CD4-positive, alpha-beta T cell (primary cell): Measurements from ENCODE around the gene STX18. TPM values are rescaled to one million over a fixed set of nuclear protein-coding genes. Genes with fewer than 3 reads are reported as not detected.

ENCODE experiments used
- ATAC-seq: fragments of 200-7000 bp; cut with Tn5 transposase; one replicate; pipeline ENCODE4 v1.10.0; 2022; ENCODE audit warnings: mild to moderate bottlenecking; ENCODE audit not compliant: poor library complexity
- CTCF ChIA-PET: fragments of 350-600 bp; sonication (Branson Sonifier 250); formaldehyde crosslinking; loops from one replicate; lab custom pipeline; 2021; ENCODE audit warnings: antibody characterized with exemption, inconsistent platforms; lab: Charles Lee
- POLR2A ChIA-PET: fragments of 350-600 bp; sonication (Branson Sonifier 250); formaldehyde crosslinking; loops from one replicate; lab custom pipeline; 2021; ENCODE audit warnings: antibody characterized with exemption, inconsistent platforms; lab: Charles Lee
- DNase-seq, 14 experiments: peaks; one replicate each; pipeline ENCODE4 v3.0.0-alpha.2; 2013 to 2020; ENCODE audit warnings: mixed read lengths in 2 of 14
- H3K27ac ChIP-seq, 2 donors: one replicate each; pipeline versions ENCODE4 v1.5.1 to v1.7.0; 2013; ENCODE audit warnings: low read length in 2 of 2, low read depth in 1 of 2, mild to moderate bottlenecking in 1 of 2
- H3K27me3 ChIP-seq, 2 experiments: 1 replicate in 1 of 2; 2 replicates in 1 of 2; pipeline versions ENCODE4 v1.6.1 to v1.7.0; 2013; ENCODE audit warnings: low read length in 2 of 2, control low read depth in 1 of 2, mild to moderate bottlenecking in 1 of 2, moderate library complexity in 1 of 2; ENCODE audit not compliant: insufficient read depth in 2 of 2, control insufficient read depth in 1 of 2
- H3K36me3 ChIP-seq: one replicate; pipeline ENCODE4 v1.6.1; 2013; ENCODE audit warnings: low read length, control low read depth; ENCODE audit not compliant: insufficient read depth
- H3K4me1 ChIP-seq: one replicate; pipeline ENCODE4 v1.6.1; 2013; ENCODE audit warnings: low read length, control low read depth; ENCODE audit not compliant: insufficient read depth
- H3K4me3 ChIP-seq: one replicate; pipeline ENCODE4 v1.5.1; 2013; ENCODE audit warnings: mild to moderate bottlenecking, low read length, moderate library complexity
- H3K9me3 ChIP-seq, 2 experiments: 1 replicate in 1 of 2; 2 replicates in 1 of 2; pipeline versions ENCODE4 v1.6.1 to v1.7.0; 2013; ENCODE audit warnings: low read length in 2 of 2, mild to moderate bottlenecking in 2 of 2, control low read depth in 1 of 2, moderate library complexity in 1 of 2; ENCODE audit not compliant: control insufficient read depth in 1 of 2, insufficient read depth in 1 of 2
- H3K27ac Mint-ChIP-seq: one replicate; pipeline ENCODE4 v1.8.0; 2020; ENCODE audit warnings: mixed read lengths
- H3K27me3 Mint-ChIP-seq: one replicate; pipeline ENCODE4 v1.8.0; 2021; ENCODE audit warnings: mixed read lengths
- H3K36me3 Mint-ChIP-seq: one replicate; pipeline ENCODE4 v1.8.0; 2021; ENCODE audit warnings: low read depth, mixed read lengths
- H3K4me1 Mint-ChIP-seq: one replicate; pipeline ENCODE4 v1.8.0; 2021; ENCODE audit warnings: low read depth, mixed read lengths
- H3K4me3 Mint-ChIP-seq: one replicate; pipeline ENCODE4 v1.8.0; 2020; ENCODE audit warnings: mild to moderate bottlenecking, mixed read lengths
- H3K9me3 Mint-ChIP-seq: one replicate; pipeline ENCODE4 v1.8.0; 2020; ENCODE audit warnings: mixed read lengths
- intact Hi-C, 2 experiments: fragments of 100-400 bp; cut with DNase I in 1 of 2; cut with micrococcal nuclease in 1 of 2; formaldehyde crosslinking; loops; one replicate each; pipeline versions ENCODE4 v1.15.1 to v1.9.0; 2023 to 2025; cut with DNase I, micrococcal nuclease
- total RNA-seq, 174 experiments: library from RNA in 2 of 174; stranded (reverse) in 2 of 174; gene quantifications; one replicate each; pipeline ENCODE4 v1.2.3 and lab custom pipeline; 2021 to 2026
- TF ChIP-seq, protein P1 (sequence below): fragments of 200-600 bp; IDR thresholded peaks from one replicate; pipeline ENCODE4 v1.8.0; 2022; ENCODE audit warnings: antibody characterized with exemption, mild to moderate bottlenecking

The STX18 gene
- total RNA-seq, 2 experiments from 2014 or later, result 15.2 to 15.5 TPM

- TF ChIP-seq, protein P1, sequence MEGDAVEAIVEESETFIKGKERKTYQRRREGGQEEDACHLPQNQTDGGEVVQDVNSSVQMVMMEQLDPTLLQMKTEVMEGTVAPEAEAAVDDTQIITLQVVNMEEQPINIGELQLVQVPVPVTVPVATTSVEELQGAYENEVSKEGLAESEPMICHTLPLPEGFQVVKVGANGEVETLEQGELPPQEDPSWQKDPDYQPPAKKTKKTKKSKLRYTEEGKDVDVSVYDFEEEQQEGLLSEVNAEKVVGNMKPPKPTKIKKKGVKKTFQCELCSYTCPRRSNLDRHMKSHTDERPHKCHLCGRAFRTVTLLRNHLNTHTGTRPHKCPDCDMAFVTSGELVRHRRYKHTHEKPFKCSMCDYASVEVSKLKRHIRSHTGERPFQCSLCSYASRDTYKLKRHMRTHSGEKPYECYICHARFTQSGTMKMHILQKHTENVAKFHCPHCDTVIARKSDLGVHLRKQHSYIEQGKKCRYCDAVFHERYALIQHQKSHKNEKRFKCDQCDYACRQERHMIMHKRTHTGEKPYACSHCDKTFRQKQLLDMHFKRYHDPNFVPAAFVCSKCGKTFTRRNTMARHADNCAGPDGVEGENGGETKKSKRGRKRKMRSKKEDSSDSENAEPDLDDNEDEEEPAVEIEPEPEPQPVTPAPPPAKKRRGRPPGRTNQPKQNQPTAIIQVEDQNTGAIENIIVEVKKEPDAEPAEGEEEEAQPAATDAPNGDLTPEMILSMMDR, result no peak
- Mint-ChIP-seq H3K4me3 (no peak overlapping the region), H3K4me1 (no peaks in the 10 kb centered on the region), H3K36me3 (peaks cover 51% of the 10 kb centered on the region), H3K27me3 (no peaks in the 10 kb centered on the region), H3K27ac (no peak overlapping the region), H3K9me3 (no peaks in the 10 kb centered on the region)
- peaks cover 16% of the 10 kb centered on the region for H3K36me3 ChIP-seq
- H3K27me3 ChIP-seq, result no peaks in the 10 kb centered on the region
- H3K27ac ChIP-seq, result no peak overlapping the region
- POLR2A ChIA-PET, result no interaction called here
- no peak overlapping the region for H3K4me3 ChIP-seq
- DNase-seq (no peak), ATAC-seq (no peak)
- intact Hi-C loops, result no loop called here
- no peaks in the 10 kb centered on the region for H3K4me1 ChIP-seq
- H3K9me3 ChIP-seq, result no peaks in the 10 kb centered on the region
- CTCF ChIA-PET, result no interaction called here
Observed at GRCh38 chr4:4437798-4438470, 103.9 kb downstream of the STX18 start.

GRCh38 chr4:4436244-4436823 is 105.5 kb downstream of the STX18 start:
- H3K9me3 ChIP-seq, result no peaks in the 10 kb centered on the region
- CTCF ChIA-PET, result no interaction called here
- peaks cover 58% of the 10 kb centered on the region for H3K36me3 Mint-ChIP-seq
- no peaks in the 10 kb centered on the region for H3K4me1 ChIP-seq
- H3K4me3 ChIP-seq, result no peak overlapping the region
- TF ChIP-seq, protein P1, result no peak
- intact Hi-C loops, result no loop called here
- H3K9me3 Mint-ChIP-seq, result no peaks in the 10 kb centered on the region
- H3K27ac Mint-ChIP-seq, result no peak overlapping the region
- peaks cover 5% of the 10 kb centered on the region for H3K4me1 Mint-ChIP-seq
- DNase-seq (no peak), ATAC-seq (no peak)
- peaks cover 19% of the 10 kb centered on the region for H3K36me3 ChIP-seq
- POLR2A ChIA-PET, result no interaction called here
- H3K4me3 Mint-ChIP-seq, result no peak overlapping the region
- H3K27me3 Mint-ChIP-seq, result no peaks in the 10 kb centered on the region
- H3K27ac ChIP-seq, result no peak overlapping the region
- no peaks in the 10 kb centered on the region for H3K27me3 ChIP-seq

DNA sequence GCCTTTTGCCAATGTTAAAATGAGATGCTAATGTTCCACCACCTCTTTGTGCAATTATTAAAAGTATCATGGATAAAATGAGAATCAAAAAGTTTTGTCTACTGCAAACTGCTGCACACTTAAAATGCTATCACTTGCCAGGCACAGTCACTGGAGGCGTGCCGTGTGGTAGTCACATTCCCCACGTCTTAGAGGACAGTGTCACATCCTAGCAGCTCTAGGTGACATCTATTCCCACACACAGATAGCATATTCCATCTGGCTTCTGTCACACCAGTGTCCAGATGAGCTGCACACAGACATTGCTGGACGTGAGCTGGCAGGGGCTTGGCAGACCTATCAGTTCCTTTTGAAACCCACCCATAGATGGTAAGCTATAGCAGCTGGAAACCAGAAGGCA is 107.9 kb downstream of the STX18 start:
- TF ChIP-seq, protein P1, result no peak
- H3K27me3 Mint-ChIP-seq, result no peaks in the 10 kb centered on the region
- Histone ChIP-seq H3K36me3 (peaks cover 19% of the 10 kb centered on the region), H3K27ac (no peak overlapping the region), H3K9me3 (no peaks in the 10 kb centered on the region), H3K27me3 (no peaks in the 10 kb centered on the region), H3K4me1 (peaks cover 4% of the 10 kb centered on the region), H3K4me3 (no peak overlapping the region)
- intact Hi-C loops, result no loop called here
- POLR2A ChIA-PET, result no interaction called here
- peaks cover 59% of the 10 kb centered on the region for H3K36me3 Mint-ChIP-seq
- no peak for ATAC-seq
- no peaks in the 10 kb centered on the region for H3K9me3 Mint-ChIP-seq
- CTCF ChIA-PET, result interaction anchor here (0.6 kb wide), 1 partner anchor 59 kb away, joined by 3 read pairs; no protein-coding TSS in a partner anchor
- no peak for DNase-seq
- H3K4me3 Mint-ChIP-seq, result no peak overlapping the region
- H3K4me1 Mint-ChIP-seq, result peaks cover 16% of the 10 kb centered on the region
- H3K27ac Mint-ChIP-seq, result no peak overlapping the region
